Measurements from ENCODE around the gene CCDC83. TPM values are rescaled to one million over a fixed set of nuclear protein-coding genes. Genes with fewer than 3 reads are reported as not detected.
"Not testable (repeated sequence)": the region's sequence is repeated elsewhere in the genome, so short reads cannot be mapped to it uniquely, and the experiment has no call there.

Gene CCDC83
- total RNA-seq, 2 experiments from 2014 or later: not detected

- no peak overlapping the region for H3K4me3 Mint-ChIP-seq
- peaks cover 40% of the 10 kb centered on the region for H3K36me3 Mint-ChIP-seq (ENCODE audit: low read depth)
- no peak overlapping the region for H3K27ac Mint-ChIP-seq
- DNase-seq: no peak
- no peaks in the 10 kb centered on the region for H3K27me3 Mint-ChIP-seq
- peaks cover 15% of the 10 kb centered on the region for H3K4me1 Mint-ChIP-seq
- POLR2A ChIA-PET: no interaction called here
- H3K9me3 Mint-ChIP-seq: peaks cover 18% of the 10 kb centered on the region
- CTCF ChIA-PET: interaction anchor here (0.9 kb wide), 1 partner anchor 11 kb away, joined by 5 read pairs; no protein-coding TSS in a partner anchor
Observed at GRCh38 chr11:85951428-85952107, 96.4 kb downstream of the CCDC83 start.

- DNase-seq, H3K27ac Mint-ChIP-seq, H3K4me3 Mint-ChIP-seq, CTCF ChIA-PET, H3K27me3 Mint-ChIP-seq, POLR2A ChIA-PET: not testable (repeated sequence)
- Mint-ChIP-seq H3K4me1 (peaks cover 14% of the 10 kb centered on the region), H3K36me3 (ENCODE audit: low read depth) (peaks cover 45% of the 10 kb centered on the region), H3K9me3 (peaks cover 15% of the 10 kb centered on the region)
Observed at GRCh38 chr11:85952108-85952485, 96.9 kb downstream of the CCDC83 start.

DNA sequence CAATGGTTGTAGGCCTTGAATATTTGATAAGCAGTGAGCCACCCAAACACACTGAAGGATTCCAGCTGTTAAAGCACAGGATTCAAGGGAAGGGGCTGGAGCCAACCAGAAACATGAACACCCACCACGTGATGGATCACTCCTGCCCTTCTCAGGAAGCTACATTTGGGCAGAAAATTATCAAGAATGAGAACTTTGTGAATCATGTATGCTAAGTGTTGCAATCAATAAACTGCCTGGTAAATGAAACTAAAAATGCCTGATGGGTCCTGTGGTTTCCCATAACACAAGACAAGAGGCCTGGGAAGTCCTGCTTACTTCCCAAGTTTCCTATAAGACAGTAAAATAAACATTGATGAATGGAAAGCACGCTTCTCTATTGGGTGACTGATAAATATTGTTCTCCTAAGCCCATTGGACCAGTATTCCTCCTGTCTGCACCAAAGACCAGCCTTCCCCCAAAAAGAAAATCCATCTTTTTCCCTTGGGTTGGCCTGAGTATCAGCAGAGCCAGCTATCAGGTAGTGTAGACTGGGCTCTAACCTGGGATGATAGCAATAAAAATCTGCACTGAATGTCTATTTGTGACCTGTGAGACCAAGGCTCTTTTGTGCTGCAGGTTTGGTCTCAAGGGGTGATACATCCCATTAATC lies 98.4 kb downstream of the CCDC83 start:
- H3K9me3 Mint-ChIP-seq: peaks cover 15% of the 10 kb centered on the region
- H3K27me3 Mint-ChIP-seq: no peaks in the 10 kb centered on the region
- peaks cover 4% of the 10 kb centered on the region for H3K4me1 Mint-ChIP-seq
- ChIA-PET CTCF (no interaction called here), POLR2A (no interaction called here)
- H3K4me3 Mint-ChIP-seq: no peak overlapping the region
- peaks cover 58% of the 10 kb centered on the region for H3K36me3 Mint-ChIP-seq (ENCODE audit: low read depth)
- H3K27ac Mint-ChIP-seq: no peak overlapping the region
- DNase-seq: no peak

DNA sequence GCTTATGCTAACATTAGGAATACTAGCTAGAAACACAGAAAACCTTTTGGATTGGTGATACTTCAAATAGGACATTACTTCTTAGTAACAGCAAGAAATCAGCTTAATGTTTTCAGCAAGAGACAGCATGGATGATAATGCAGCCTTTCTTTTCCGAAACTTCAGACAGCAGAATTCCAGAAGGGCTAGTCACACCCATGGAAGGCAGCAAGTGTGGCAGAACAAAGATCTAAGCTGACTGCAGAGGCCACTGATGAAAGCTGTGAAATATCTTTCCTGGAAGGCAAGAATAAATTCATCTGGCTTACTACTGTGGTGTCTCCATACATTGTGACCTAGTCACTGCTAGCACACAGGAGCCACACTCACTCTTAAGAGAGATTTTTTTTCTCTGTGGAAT lies 100.3 kb downstream of the CCDC83 start:
- CTCF ChIA-PET: interaction anchor here (2.0 kb wide), 1 partner anchor 101 kb away, joined by 5 read pairs; the partner anchor contains the start of gene CCDC83
- Mint-ChIP-seq H3K4me3 (no peak overlapping the region), H3K9me3 (peaks cover 15% of the 10 kb centered on the region), H3K27me3 (no peaks in the 10 kb centered on the region), H3K27ac (no peak overlapping the region), H3K4me1 (no peaks in the 10 kb centered on the region), H3K36me3 (ENCODE audit: low read depth) (peaks cover 71% of the 10 kb centered on the region)
- no peak for DNase-seq
- POLR2A ChIA-PET: interaction anchor here (0.6 kb wide), 1 partner anchor 23 kb away, joined by 4 read pairs; no protein-coding TSS in a partner anchor

- Mint-ChIP-seq H3K9me3 (no peaks in the 10 kb centered on the region), H3K4me3 (no peak overlapping the region), H3K4me1 (no peaks in the 10 kb centered on the region), H3K27me3 (no peaks in the 10 kb centered on the region), H3K27ac (peak overlapping the region; percentile 54), H3K36me3 (ENCODE audit: low read depth) (peaks cover 71% of the 10 kb centered on the region)
- no peak for DNase-seq
- ChIA-PET POLR2A (interaction anchor here (0.6 kb wide), 1 partner anchor 24 kb away, joined by 4 read pairs; no protein-coding TSS in a partner anchor), CTCF (no interaction called here)
Observed at GRCh38 chr11:85960678-85961077, 105.5 kb downstream of the CCDC83 start.

DNA sequence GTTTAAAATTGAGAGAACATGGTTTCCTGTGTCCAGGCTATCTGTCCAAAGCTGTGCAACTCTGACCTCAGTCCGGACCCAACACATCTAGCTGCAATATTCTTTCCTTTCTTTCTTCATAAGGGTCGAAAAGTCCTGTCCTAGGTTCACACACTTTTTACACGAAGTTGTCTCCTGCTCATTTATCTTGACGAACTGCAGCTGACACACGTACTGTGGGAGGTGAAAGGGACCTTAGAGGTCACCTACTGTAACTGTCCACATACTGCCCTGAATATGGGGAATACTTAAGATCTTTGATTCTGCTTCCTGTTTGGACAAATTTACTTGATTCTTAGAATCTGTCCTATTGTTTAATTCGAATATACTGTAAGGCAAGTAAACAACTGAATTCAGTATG lies 105.9 kb downstream of the CCDC83 start:
- POLR2A ChIA-PET: interaction anchor here (0.6 kb wide), 1 partner anchor 24 kb away, joined by 4 read pairs; no protein-coding TSS in a partner anchor
- Mint-ChIP-seq H3K9me3 (no peaks in the 10 kb centered on the region), H3K4me1 (no peaks in the 10 kb centered on the region), H3K27ac (no peak overlapping the region), H3K36me3 (ENCODE audit: low read depth) (peaks cover 69% of the 10 kb centered on the region), H3K27me3 (no peaks in the 10 kb centered on the region), H3K4me3 (no peak overlapping the region)
- no peak for DNase-seq
- CTCF ChIA-PET: interaction anchor here (0.8 to 1.8 kb wide), 3 partner anchors 13 to 106 kb away, joined by 4 to 8 read pairs (median 4); partner anchors contain the start of gene CCDC83

- no peak overlapping the region for H3K4me3 Mint-ChIP-seq
- no peaks in the 10 kb centered on the region for H3K27me3 Mint-ChIP-seq
- H3K4me1 Mint-ChIP-seq: no peaks in the 10 kb centered on the region
- peak overlapping the region; percentile 15 for H3K27ac Mint-ChIP-seq
- DNase-seq: no peak
- H3K36me3 Mint-ChIP-seq (ENCODE audit: low read depth): peaks cover 64% of the 10 kb centered on the region
- H3K9me3 Mint-ChIP-seq: no peaks in the 10 kb centered on the region
- ChIA-PET POLR2A (no interaction called here), CTCF (interaction anchor here (0.8 to 1.8 kb wide), 4 partner anchors 14 to 107 kb away, joined by 4 to 8 read pairs (median 4); partner anchors contain the start of gene CCDC83)
Observed at GRCh38 chr11:85961930-85962363, 106.8 kb downstream of the CCDC83 start.

- H3K27ac Mint-ChIP-seq: no peak overlapping the region
- no peaks in the 10 kb centered on the region for H3K27me3 Mint-ChIP-seq
- CTCF ChIA-PET: interaction anchor here (0.5 kb wide), 1 partner anchor 14 kb away, joined by 3 read pairs; no protein-coding TSS in a partner anchor
- POLR2A ChIA-PET: no interaction called here
- H3K4me1 Mint-ChIP-seq: peaks cover 12% of the 10 kb centered on the region
- H3K4me3 Mint-ChIP-seq: no peak overlapping the region
- DNase-seq: no peak
- H3K9me3 Mint-ChIP-seq: no peaks in the 10 kb centered on the region
- H3K36me3 Mint-ChIP-seq (ENCODE audit: low read depth): peaks cover 63% of the 10 kb centered on the region
Observed at GRCh38 chr11:85965202-85965601, 110.0 kb downstream of the CCDC83 start.

GRCh38 chr11:85967457-85967856 lies 112.3 kb downstream of the CCDC83 start:
- Mint-ChIP-seq H3K4me3 (no peak overlapping the region), H3K27ac (no peak overlapping the region), H3K4me1 (peaks cover 12% of the 10 kb centered on the region), H3K27me3 (no peaks in the 10 kb centered on the region), H3K36me3 (ENCODE audit: low read depth) (peaks cover 66% of the 10 kb centered on the region), H3K9me3 (no peaks in the 10 kb centered on the region)
- ChIA-PET POLR2A (no interaction called here), CTCF (interaction anchor here (0.6 kb wide), 1 partner anchor 318 kb away, joined by 3 read pairs; no protein-coding TSS in a partner anchor)
- DNase-seq: no peak

Other genes with a start within 250 kb of the CCDC83 start
- gene DLG2, start 228.0 kb upstream of the CCDC83 start, total RNA-seq: 1 to 10 TPM in 1 of 2 experiments, under 1 TPM in 1; 0.85 to 1.1 TPM
- gene TMEM126B, start 226.8 kb upstream of the CCDC83 start, total RNA-seq: 10 to 100 TPM; 52.7 to 56.7 TPM
- 10 to 100 TPM; 29.3 to 30.7 TPM for gene TMEM126A, start 207.4 kb upstream of the CCDC83 start, total RNA-seq
- 10 to 100 TPM; 55.5 to 57.2 TPM for gene CREBZF, start 190.3 kb upstream of the CCDC83 start, total RNA-seq
- gene CCDC89, start 169.2 kb upstream of the CCDC83 start, total RNA-seq: under 1 TPM; 0.52 to 0.60 TPM
- 10 to 100 TPM; 43.5 to 45.6 TPM for gene SYTL2, start 44.2 kb upstream of the CCDC83 start, total RNA-seq
- gene PICALM, start 213.7 kb downstream of the CCDC83 start, total RNA-seq: 100 to 1,000 TPM in 1 of 2 experiments, 10 to 100 TPM in 1; 89.4 to 140 TPM